PC-9 (cell line): Measurements from ENCODE around the gene SLC23A1.

Experiments used
- EZH2 ChIP-seq: fragments of 200-600 bp; sonication (generic); IDR thresholded peaks from 2 replicates; pipeline ENCODE4 v1.8.0; 2017; ENCODE audit warnings: antibody characterized with exemption, low read depth
- TF ChIP-seq, protein P1 (sequence below): fragments of 200-600 bp; sonication (generic); conservative IDR thresholded peaks from 2 replicates; pipeline ENCODE4 v1.6.1; 2017; ENCODE audit warnings: mixed run types, antibody characterized with exemption, mild to moderate bottlenecking, moderate library complexity

DNA sequence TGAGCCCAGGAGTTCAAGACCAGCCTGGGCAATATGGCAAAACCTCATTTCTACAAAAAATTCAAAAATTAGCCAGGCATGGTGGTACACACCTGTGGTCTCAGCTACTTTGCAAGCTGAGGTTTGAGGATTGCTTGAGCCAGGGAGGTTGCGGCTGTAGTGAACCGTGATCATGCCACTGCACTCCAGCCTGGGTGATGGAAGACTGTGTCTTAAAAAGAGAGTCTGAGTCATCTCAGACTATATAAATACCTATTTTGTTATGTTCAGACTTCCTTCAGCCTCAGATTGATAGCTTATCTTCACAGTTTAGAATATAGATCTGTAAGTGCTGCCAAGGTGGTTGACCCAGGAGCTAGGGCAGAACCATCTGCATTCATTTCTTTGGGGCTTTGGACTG, 43.0 kb downstream of the SLC23A1 start:
- TF ChIP-seq EZH2 = no peak
- TF ChIP-seq, protein P1, sequence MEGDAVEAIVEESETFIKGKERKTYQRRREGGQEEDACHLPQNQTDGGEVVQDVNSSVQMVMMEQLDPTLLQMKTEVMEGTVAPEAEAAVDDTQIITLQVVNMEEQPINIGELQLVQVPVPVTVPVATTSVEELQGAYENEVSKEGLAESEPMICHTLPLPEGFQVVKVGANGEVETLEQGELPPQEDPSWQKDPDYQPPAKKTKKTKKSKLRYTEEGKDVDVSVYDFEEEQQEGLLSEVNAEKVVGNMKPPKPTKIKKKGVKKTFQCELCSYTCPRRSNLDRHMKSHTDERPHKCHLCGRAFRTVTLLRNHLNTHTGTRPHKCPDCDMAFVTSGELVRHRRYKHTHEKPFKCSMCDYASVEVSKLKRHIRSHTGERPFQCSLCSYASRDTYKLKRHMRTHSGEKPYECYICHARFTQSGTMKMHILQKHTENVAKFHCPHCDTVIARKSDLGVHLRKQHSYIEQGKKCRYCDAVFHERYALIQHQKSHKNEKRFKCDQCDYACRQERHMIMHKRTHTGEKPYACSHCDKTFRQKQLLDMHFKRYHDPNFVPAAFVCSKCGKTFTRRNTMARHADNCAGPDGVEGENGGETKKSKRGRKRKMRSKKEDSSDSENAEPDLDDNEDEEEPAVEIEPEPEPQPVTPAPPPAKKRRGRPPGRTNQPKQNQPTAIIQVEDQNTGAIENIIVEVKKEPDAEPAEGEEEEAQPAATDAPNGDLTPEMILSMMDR = no peak
